ENCODE results near the gene GPR21.

Gene GPR21

DNA sequence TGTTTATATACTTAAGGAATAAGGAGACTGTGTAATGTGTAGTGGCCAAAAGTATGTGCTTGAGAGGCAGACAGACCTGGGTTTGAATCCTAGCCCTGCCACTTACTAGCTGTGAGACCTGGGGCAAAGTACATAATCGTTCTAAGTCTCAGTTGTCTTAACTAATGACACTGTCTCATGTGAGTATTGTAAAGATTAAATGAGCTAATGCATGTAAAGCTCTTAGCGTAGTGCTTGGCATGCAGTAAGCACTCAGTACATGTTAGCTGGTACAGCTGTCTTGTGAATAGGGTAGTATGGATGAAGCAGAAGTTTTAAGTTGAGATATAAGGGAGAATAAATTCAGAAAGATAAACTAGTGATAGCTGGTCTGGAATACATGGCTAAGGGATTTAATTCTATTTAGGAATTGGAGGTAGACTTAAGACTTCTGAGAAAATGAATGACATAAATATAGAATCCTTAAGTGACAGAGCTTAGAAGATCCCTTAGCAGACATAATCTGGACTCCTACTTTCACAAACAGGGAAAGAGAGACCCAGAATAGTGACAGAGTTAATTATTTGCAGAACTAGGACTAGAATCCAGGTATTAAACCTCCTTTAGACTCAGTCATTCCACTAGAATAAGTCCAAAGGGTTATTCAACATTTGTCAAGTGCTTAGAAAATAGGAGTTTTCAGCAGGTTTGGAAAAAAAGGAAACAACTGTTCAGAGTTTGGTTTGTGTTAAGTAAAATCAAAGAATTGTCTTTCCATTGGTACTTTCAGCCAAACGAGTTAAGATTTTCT is 13.1 kb downstream of the GPR21 start:
- peaks cover 17% of the 10 kb centered on the region for H3K36me3 Mint-ChIP-seq
- no peaks in the 10 kb centered on the region for H3K4me1 Mint-ChIP-seq
- H3K9me3 Mint-ChIP-seq, result no peaks in the 10 kb centered on the region
- H3K27ac Mint-ChIP-seq, result no peak overlapping the region
- no peak overlapping the region for H3K4me3 Mint-ChIP-seq
- H3K27me3 Mint-ChIP-seq, result no peaks in the 10 kb centered on the region

DNA sequence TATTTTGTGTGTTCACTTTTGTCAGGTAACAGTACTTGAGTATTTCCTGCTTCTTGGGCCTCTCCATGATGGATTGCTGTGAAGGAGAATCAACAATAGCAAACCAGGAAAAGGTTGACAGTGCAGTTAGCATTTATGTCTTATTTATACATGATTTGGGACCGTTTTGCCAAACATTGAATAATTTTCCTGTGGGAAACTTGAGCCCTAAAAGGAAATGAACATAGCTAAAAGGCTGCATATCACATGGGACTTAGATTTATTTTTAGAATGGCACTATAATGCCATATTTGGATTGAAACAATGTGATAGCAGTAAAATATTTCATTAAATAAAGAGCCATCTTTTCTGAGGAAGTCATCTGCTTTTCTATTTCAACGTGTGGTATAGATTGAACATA is 15.3 kb downstream of the GPR21 start:
- H3K9me3 Mint-ChIP-seq, result no peaks in the 10 kb centered on the region
- H3K4me3 Mint-ChIP-seq, result no peak overlapping the region
- H3K36me3 Mint-ChIP-seq, result peaks cover 4% of the 10 kb centered on the region
- H3K4me1 Mint-ChIP-seq, result no peaks in the 10 kb centered on the region
- no peak overlapping the region for H3K27ac Mint-ChIP-seq
- H3K27me3 Mint-ChIP-seq, result no peaks in the 10 kb centered on the region

DNA sequence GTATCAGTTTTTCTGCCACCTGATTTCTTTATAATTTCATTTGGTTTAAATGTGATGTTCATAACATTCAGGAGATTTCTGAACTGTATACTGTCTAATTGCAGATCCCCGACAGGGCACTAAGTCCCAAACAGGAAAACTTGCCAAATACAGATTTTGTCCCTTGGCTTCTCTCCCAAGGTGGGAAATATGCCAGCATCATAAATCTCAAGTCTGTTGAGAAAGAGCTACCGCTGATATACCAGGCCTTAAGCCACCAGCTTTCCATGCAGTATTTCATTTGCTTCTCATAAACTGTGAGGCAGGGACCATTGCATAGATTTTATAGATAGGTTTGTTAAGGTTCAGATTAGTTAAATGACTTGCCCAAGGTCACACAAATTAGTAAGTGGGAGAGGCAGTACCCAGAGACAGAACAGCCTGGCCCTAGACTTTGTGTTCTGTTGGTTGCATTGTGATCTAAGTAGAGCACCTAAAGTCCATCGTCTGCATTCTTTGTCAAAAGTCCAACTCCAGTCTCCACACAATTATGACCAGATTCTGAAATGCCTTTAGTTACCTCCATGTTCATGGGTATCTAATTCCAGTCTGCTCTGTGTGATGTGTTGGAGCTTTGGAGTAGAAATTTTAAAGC is 16.2 kb downstream of the GPR21 start:
- no peaks in the 10 kb centered on the region for H3K27me3 Mint-ChIP-seq
- peaks cover 4% of the 10 kb centered on the region for H3K36me3 Mint-ChIP-seq
- no peaks in the 10 kb centered on the region for H3K9me3 Mint-ChIP-seq
- no peak overlapping the region for H3K4me3 Mint-ChIP-seq
- no peaks in the 10 kb centered on the region for H3K4me1 Mint-ChIP-seq
- H3K27ac Mint-ChIP-seq, result no peak overlapping the region

DNA sequence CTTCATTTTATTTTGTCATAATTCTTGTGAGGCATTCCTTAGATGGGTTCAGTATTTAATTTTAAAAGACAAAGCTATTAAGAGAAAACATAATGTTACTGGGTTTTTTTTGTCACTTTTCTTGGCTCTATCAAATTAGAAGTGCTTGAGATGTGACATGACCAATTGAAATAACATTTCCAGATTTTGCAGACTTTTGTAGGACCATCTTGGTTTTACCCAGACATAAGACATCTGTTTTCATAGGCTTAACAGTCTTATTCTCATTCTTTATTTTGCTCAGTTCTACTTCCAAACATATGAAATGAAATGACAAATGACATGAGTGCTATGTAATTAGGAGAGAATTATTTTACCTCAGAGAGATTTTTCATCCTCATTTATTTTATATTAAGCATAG is 19.6 kb downstream of the GPR21 start:
- Mint-ChIP-seq H3K27ac (no peak overlapping the region), H3K9me3 (no peaks in the 10 kb centered on the region), H3K27me3 (no peaks in the 10 kb centered on the region), H3K36me3 (peaks cover 4% of the 10 kb centered on the region), H3K4me1 (no peaks in the 10 kb centered on the region), H3K4me3 (no peak overlapping the region)

- Mint-ChIP-seq H3K27me3 (no peaks in the 10 kb centered on the region), H3K4me3 (no peak overlapping the region), H3K27ac (no peak overlapping the region), H3K4me1 (no peaks in the 10 kb centered on the region), H3K36me3 (peaks cover 4% of the 10 kb centered on the region), H3K9me3 (no peaks in the 10 kb centered on the region)
Observed at GRCh38 chr9:123053711-123054110, 20.2 kb downstream of the GPR21 start.

- peaks cover 3% of the 10 kb centered on the region for H3K36me3 Mint-ChIP-seq
- no peaks in the 10 kb centered on the region for H3K4me1 Mint-ChIP-seq
- no peak overlapping the region for H3K27ac Mint-ChIP-seq
- no peaks in the 10 kb centered on the region for H3K9me3 Mint-ChIP-seq
- H3K4me3 Mint-ChIP-seq, result no peak overlapping the region
- H3K27me3 Mint-ChIP-seq, result no peaks in the 10 kb centered on the region
Observed at GRCh38 chr9:123058834-123059233, 25.4 kb downstream of the GPR21 start.

DNA sequence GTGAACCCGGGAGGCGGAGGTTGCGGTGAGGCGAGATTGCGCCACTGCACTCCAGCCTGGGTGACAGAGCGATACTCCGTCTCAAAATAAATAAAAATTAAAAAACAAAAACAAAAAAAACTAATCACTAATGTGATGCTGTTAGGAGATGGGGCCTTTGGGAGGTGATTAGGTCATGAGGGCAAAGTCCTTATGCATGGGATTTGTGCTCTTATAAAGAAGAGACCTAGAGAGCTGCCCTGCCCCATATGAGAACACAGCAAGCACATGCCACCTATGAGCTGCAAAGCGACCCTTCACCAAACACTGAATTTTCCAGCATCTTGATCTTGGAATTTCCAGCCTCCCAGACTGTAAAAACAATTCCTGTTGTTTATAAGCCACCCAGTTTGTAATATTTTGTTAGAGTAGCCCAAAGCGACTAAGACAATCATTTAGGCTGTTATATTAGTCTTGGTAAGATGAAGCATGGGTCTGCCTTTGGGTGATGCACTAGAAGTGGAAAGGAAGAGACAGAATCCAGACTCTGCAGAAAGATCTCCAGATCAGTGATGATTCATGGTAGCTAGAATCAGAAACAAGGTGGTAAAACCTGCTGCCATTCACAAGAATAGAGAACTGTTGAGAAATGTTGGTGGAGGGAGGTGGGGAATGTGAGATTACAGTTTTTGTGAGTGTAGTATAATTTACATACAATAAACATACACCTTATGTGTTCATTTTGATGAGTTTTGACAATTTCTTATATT is 26.2 kb downstream of the GPR21 start:
- no peak overlapping the region for H3K4me3 Mint-ChIP-seq
- no peaks in the 10 kb centered on the region for H3K9me3 Mint-ChIP-seq
- peaks cover 7% of the 10 kb centered on the region for H3K36me3 Mint-ChIP-seq
- H3K4me1 Mint-ChIP-seq, result no peaks in the 10 kb centered on the region
- H3K27ac Mint-ChIP-seq, result no peak overlapping the region
- no peaks in the 10 kb centered on the region for H3K27me3 Mint-ChIP-seq

DNA sequence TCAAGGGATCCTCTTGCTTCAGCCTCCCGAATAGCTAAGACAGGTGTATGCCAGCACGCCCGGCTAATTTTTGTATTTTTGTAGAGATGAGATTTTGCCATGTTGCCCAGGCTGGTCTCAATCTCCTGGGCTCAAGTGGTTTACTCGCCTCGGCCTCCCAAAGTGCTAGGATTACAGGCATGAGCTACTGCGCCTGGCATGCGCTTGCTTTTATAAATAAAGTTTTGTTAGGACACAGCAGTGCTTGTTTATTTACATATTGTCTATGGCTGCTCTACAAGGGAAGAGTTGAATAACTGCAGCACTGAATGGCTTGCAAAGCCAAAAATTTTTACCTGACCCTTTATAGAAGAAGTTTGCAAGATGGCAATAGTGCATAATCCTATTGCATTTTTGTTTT is 27.7 kb downstream of the GPR21 start:
- H3K9me3 Mint-ChIP-seq, result no peaks in the 10 kb centered on the region
- no peak overlapping the region for H3K4me3 Mint-ChIP-seq
- no peak overlapping the region for H3K27ac Mint-ChIP-seq
- no peaks in the 10 kb centered on the region for H3K4me1 Mint-ChIP-seq
- H3K27me3 Mint-ChIP-seq, result no peaks in the 10 kb centered on the region
- peaks cover 10% of the 10 kb centered on the region for H3K36me3 Mint-ChIP-seq

GRCh38 chr9:123062351-123063176 is 29.1 kb downstream of the GPR21 start:
- Mint-ChIP-seq H3K4me3 (no peak overlapping the region), H3K27ac (no peak overlapping the region), H3K27me3 (no peaks in the 10 kb centered on the region), H3K36me3 (peaks cover 14% of the 10 kb centered on the region), H3K9me3 (no peaks in the 10 kb centered on the region), H3K4me1 (no peaks in the 10 kb centered on the region)

DNA sequence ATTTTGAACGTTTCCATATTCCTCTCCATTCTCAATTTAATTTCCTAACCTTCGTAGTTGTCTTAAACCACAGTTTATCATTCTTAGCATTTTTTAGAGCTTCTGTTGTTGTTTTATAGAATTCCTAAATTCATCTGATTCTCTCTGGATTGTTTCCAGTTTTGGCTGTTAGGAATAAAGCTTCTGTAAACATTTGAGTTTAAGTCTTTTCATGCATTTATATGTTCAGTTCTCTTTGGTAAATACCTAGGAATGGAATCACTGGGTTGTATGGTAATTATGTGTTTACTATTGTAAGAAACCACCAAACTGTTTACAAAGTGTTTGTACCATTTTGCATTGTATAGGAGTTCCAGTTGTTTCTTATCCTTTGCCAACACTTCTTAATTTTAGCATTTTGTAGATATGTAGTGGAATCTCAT is 29.7 kb downstream of the GPR21 start:
- Mint-ChIP-seq H3K36me3 (peaks cover 15% of the 10 kb centered on the region), H3K27me3 (no peaks in the 10 kb centered on the region), H3K4me3 (no peak overlapping the region)

DNA sequence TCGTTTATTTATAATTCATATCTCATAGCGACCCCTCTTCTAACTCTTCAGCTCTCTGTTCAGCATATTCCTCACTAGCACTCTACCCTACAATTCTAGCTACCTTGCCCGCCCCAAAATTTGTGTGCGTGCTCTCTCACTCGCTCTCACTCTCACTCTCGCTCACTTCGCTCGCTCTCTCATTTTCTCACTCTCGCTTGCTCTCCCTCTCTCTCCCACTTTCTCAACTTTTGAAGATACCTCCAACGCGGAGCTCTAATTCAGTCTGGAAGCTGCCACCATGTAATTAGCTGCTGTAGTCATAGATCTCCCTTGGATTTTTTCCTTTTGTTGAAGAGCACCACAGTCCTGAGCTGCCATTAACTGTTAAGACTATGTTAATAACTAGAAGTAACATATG is 30.4 kb downstream of the GPR21 start:
- Mint-ChIP-seq H3K27ac (no peak overlapping the region), H3K4me1 (no peaks in the 10 kb centered on the region), H3K36me3 (peaks cover 15% of the 10 kb centered on the region), H3K27me3 (no peaks in the 10 kb centered on the region), H3K4me3 (no peak overlapping the region), H3K9me3 (no peaks in the 10 kb centered on the region)

More for the DNA sequence above, 29.7 kb downstream of the GPR21 start:
- Mint-ChIP-seq H3K4me1 (no peaks in the 10 kb centered on the region), H3K27ac (no peak overlapping the region), H3K9me3 (no peaks in the 10 kb centered on the region)

- no peaks in the 10 kb centered on the region for H3K27me3 Mint-ChIP-seq
- no peak overlapping the region for H3K4me3 Mint-ChIP-seq
- no peaks in the 10 kb centered on the region for H3K9me3 Mint-ChIP-seq
- H3K4me1 Mint-ChIP-seq, result no peaks in the 10 kb centered on the region
- H3K27ac Mint-ChIP-seq, result no peak overlapping the region
- peaks cover 15% of the 10 kb centered on the region for H3K36me3 Mint-ChIP-seq
Observed at GRCh38 chr9:123064716-123065115, 31.2 kb downstream of the GPR21 start.

DNA sequence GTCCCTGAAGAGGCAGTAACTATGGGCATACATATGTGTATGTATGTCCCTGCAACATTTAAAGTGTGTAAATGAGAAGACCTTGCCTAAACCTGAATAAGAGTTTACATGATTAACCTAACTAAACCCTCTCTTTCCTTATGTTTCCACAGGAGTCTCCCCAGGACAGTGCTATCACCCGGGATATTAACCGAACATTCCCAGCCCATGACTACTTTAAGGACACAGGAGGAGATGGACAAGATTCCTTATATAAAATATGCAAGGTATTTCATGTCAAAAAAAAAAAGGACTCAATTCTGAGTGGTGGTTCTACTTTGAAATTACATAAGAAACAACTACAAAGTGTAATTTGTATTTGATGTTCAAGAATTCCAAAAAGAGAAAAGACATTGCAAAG is 31.7 kb downstream of the GPR21 start:
- Mint-ChIP-seq H3K27me3 (no peaks in the 10 kb centered on the region), H3K36me3 (peaks cover 15% of the 10 kb centered on the region), H3K27ac (no peak overlapping the region), H3K9me3 (no peaks in the 10 kb centered on the region), H3K4me1 (no peaks in the 10 kb centered on the region), H3K4me3 (no peak overlapping the region)

DNA sequence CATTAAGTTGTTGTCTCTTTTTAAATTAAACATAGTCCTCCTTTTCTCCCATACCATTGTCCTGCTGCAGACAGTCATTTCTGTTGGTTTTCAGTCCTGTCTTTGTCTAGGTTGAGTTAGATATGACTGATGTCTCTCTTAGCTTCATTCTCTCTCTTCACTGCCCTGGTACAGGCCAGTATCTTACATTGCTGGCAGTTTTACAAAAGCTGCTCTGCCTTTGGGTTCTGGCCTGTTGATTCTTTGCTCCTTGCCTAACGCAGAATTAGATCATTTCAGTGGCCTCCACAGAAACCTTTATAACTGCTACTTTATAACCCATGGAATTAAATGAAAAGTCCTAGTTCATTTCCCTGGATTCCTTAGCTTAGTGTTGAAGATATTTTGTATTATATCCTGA is 33.7 kb downstream of the GPR21 start:
- H3K27ac Mint-ChIP-seq, result no peak overlapping the region
- peaks cover 23% of the 10 kb centered on the region for H3K36me3 Mint-ChIP-seq
- H3K4me3 Mint-ChIP-seq, result no peak overlapping the region
- no peaks in the 10 kb centered on the region for H3K9me3 Mint-ChIP-seq
- no peaks in the 10 kb centered on the region for H3K27me3 Mint-ChIP-seq
- H3K4me1 Mint-ChIP-seq, result no peaks in the 10 kb centered on the region

GRCh38 chr9:123069010-123069481 is 35.6 kb downstream of the GPR21 start:
- Mint-ChIP-seq H3K36me3 (peaks cover 18% of the 10 kb centered on the region), H3K9me3 (no peaks in the 10 kb centered on the region), H3K4me3 (no peak overlapping the region), H3K27me3 (no peaks in the 10 kb centered on the region), H3K4me1 (no peaks in the 10 kb centered on the region), H3K27ac (no peak overlapping the region)

All from activated naive CD4-positive, alpha-beta T cell treated with anti-CD3 and anti-CD28 coated beads, Interleukin-2, amount 50 U/mL, for 24 hours (primary cell).